WTC11 (cell line): Measurements from ENCODE around the gene ZFR. TPM values are rescaled to one million over a fixed set of nuclear protein-coding genes. Genes with fewer than 3 reads are reported as not detected.

Experiments used
- ATAC-seq: fragments of 200-7000 bp; cut with Tn5 transposase; 2 replicates; pipeline ENCODE4 v1.10.0; 2021; ENCODE audit warnings: mild to moderate bottlenecking, moderate library complexity
- CTCF ChIA-PET: fragments of 300-600 bp; sonication (Branson Sonifier 250); formaldehyde crosslinking; loops from one replicate; lab custom pipeline; 2021; ENCODE audit warnings: antibody characterized with exemption; lab: Charles Lee
- POLR2A ChIA-PET: fragments of 350-600 bp; sonication (Branson Sonifier 250); formaldehyde crosslinking; loops from one replicate; lab custom pipeline; 2021; ENCODE audit warnings: antibody characterized with exemption; lab: Charles Lee
- DNase-seq: peaks from one replicate; pipeline ENCODE4 v3.0.0; 2021; ENCODE audit warnings: low spot score
- H3K27ac Mint-ChIP-seq: 2 replicates; pipeline ENCODE4 v1.8.0; 2021; ENCODE audit warnings: mixed read lengths
- H3K27me3 Mint-ChIP-seq: 2 replicates; pipeline ENCODE4 v1.8.0; 2021; ENCODE audit warnings: low read depth, mild to moderate bottlenecking, moderate library complexity, mixed read lengths
- H3K36me3 Mint-ChIP-seq: 2 replicates; pipeline ENCODE4 v1.8.0; 2021; ENCODE audit warnings: mixed read lengths
- H3K4me1 Mint-ChIP-seq: 2 replicates; pipeline ENCODE4 v1.8.0; 2022; ENCODE audit warnings: mixed read lengths
- H3K4me3 Mint-ChIP-seq: 2 replicates; pipeline ENCODE4 v1.8.0; 2021; ENCODE audit warnings: mild to moderate bottlenecking, moderate library complexity, mixed read lengths
- H3K9me3 Mint-ChIP-seq: 2 replicates; pipeline ENCODE4 v1.8.0; 2021; ENCODE audit warnings: mixed read lengths
- CREM ChIP-seq: sonication (generic); formaldehyde crosslinking; IDR thresholded peaks from 2 replicates; pipeline ENCODE4 v1.8.1; 2022; ENCODE audit warnings: mild to moderate bottlenecking, missing genetic modification reagents, moderate library complexity
- KAT7 ChIP-seq: sonication (generic); formaldehyde crosslinking; IDR thresholded peaks from 2 replicates; pipeline ENCODE4 v1.8.1; 2023; ENCODE audit warnings: missing genetic modification reagents, mild to moderate bottlenecking, borderline replicate concordance
- NR1H2 ChIP-seq: sonication (generic); formaldehyde crosslinking; IDR thresholded peaks from 2 replicates; pipeline ENCODE4 v1.9.0; 2021; ENCODE audit warnings: mild to moderate bottlenecking, moderate library complexity, missing genetic modification reagents
- RELA ChIP-seq: sonication (generic); formaldehyde crosslinking; IDR thresholded peaks from 2 replicates; pipeline ENCODE4 v1.8.1; 2022; ENCODE audit warnings: missing genetic modification reagents, mild to moderate bottlenecking, borderline replicate concordance
- RORB ChIP-seq: fragments of 250-450 bp; sonication (Bioruptor Pico); IDR thresholded peaks from 2 replicates; pipeline ENCODE4 v1.9.0; 2021; ENCODE audit warnings: mild to moderate bottlenecking
- SMAD4 ChIP-seq: sonication (generic); formaldehyde crosslinking; IDR thresholded peaks from 2 replicates; pipeline ENCODE4 v1.8.0; 2022; ENCODE audit warnings: mild to moderate bottlenecking, missing genetic modification reagents
- SP1 ChIP-seq: sonication (generic); formaldehyde crosslinking; conservative IDR thresholded peaks from 2 replicates; pipeline ENCODE4 v1.8.1; 2022; ENCODE audit warnings: missing genetic modification reagents
- TEAD1 ChIP-seq: sonication (generic); formaldehyde crosslinking; IDR thresholded peaks from 2 replicates; pipeline ENCODE4 v1.8.0; 2022; ENCODE audit warnings: mild to moderate bottlenecking, missing genetic modification reagents
- total RNA-seq: library from RNA; stranded (reverse); gene quantifications from 3 replicates; pipeline ENCODE4 v1.2.3, GENCODE V29; 2021
- TF ChIP-seq, protein P1 (sequence below): sonication (generic); formaldehyde crosslinking; IDR thresholded peaks from 2 replicates; pipeline ENCODE4 v1.8.0; 2022; ENCODE audit warnings: mild to moderate bottlenecking, missing genetic modification reagents
- TF ChIP-seq, protein P2 (sequence below): fragments of 200-600 bp; IDR thresholded peaks from 2 replicates; pipeline ENCODE4 v1.8.0; 2022; ENCODE audit warnings: antibody characterized with exemption
- TF ChIP-seq, protein P3 (sequence below): sonication (generic); formaldehyde crosslinking; IDR thresholded peaks from 2 replicates; pipeline ENCODE4 v1.8.1; 2023; ENCODE audit warnings: mild to moderate bottlenecking, missing genetic modification reagents
- TF ChIP-seq, protein P4 (sequence below): sonication (generic); formaldehyde crosslinking; IDR thresholded peaks from 2 replicates; pipeline ENCODE4 v1.8.1; 2023; ENCODE audit warnings: mild to moderate bottlenecking, missing genetic modification reagents
- TF ChIP-seq, protein P5 (sequence below): sonication (generic); formaldehyde crosslinking; IDR thresholded peaks from 2 replicates; pipeline ENCODE4 v1.8.1; 2023; ENCODE audit warnings: mild to moderate bottlenecking, missing genetic modification reagents, moderate library complexity

The ZFR gene
- total RNA-seq, 1 experiment from 2014 or later: 64.5 TPM

DNA sequence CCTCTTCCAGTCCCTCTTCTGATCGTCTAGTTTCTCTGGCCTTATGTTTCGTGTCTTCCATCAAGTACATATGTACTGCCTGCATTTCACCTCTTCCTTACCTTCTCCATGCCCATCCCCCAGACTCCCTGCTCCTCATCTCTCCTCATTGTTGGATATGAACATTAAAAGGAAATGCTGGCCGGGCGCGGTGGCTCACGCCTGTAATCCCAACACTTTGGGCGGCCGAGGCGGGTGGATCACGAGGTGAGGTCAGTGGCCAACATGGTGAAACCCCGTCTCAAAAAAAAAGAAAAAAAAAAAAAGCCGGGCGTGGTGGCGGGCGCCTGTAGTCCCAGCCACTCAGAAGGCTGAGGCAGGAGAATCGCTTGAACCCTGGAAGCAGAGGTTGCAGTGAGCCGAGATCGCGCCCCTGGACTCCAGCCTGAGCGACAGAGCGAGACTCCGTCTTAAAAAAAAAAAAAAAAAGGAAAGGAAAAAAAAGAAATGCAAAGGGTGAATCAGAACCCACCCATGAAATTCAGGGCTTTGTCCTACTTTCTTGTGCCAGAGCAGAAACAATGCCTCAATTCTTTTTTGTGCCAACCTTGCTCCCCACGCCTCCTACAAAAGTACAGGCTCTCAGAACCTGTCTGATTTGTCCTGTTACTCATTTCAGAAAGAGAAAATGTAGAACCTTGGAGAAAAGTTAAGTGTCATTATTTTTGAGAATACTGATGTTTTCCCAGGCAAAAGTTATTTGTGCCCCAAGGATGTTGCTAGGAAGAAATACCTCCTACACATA lies 1.5 kb upstream of the ZFR start:
- TF ChIP-seq, protein P1, sequence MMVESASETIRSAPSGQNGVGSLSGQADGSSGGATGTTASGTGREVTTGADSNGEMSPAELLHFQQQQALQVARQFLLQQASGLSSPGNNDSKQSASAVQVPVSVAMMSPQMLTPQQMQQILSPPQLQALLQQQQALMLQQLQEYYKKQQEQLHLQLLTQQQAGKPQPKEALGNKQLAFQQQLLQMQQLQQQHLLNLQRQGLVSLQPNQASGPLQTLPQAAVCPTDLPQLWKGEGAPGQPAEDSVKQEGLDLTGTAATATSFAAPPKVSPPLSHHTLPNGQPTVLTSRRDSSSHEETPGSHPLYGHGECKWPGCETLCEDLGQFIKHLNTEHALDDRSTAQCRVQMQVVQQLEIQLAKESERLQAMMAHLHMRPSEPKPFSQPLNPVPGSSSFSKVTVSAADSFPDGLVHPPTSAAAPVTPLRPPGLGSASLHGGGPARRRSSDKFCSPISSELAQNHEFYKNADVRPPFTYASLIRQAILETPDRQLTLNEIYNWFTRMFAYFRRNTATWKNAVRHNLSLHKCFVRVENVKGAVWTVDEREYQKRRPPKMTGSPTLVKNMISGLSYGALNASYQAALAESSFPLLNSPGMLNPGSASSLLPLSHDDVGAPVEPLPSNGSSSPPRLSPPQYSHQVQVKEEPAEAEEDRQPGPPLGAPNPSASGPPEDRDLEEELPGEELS (CRISPR knock-in tag): no peak
- TF ChIP-seq TEAD1 (no peak), RELA (CRISPR knock-in tag) (no peak), NR1H2 (CRISPR knock-in tag) (no peak)
- TF ChIP-seq, protein P2, sequence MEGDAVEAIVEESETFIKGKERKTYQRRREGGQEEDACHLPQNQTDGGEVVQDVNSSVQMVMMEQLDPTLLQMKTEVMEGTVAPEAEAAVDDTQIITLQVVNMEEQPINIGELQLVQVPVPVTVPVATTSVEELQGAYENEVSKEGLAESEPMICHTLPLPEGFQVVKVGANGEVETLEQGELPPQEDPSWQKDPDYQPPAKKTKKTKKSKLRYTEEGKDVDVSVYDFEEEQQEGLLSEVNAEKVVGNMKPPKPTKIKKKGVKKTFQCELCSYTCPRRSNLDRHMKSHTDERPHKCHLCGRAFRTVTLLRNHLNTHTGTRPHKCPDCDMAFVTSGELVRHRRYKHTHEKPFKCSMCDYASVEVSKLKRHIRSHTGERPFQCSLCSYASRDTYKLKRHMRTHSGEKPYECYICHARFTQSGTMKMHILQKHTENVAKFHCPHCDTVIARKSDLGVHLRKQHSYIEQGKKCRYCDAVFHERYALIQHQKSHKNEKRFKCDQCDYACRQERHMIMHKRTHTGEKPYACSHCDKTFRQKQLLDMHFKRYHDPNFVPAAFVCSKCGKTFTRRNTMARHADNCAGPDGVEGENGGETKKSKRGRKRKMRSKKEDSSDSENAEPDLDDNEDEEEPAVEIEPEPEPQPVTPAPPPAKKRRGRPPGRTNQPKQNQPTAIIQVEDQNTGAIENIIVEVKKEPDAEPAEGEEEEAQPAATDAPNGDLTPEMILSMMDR: no peak
- peak overlapping the region; percentile 99 for H3K4me3 Mint-ChIP-seq

DNA sequence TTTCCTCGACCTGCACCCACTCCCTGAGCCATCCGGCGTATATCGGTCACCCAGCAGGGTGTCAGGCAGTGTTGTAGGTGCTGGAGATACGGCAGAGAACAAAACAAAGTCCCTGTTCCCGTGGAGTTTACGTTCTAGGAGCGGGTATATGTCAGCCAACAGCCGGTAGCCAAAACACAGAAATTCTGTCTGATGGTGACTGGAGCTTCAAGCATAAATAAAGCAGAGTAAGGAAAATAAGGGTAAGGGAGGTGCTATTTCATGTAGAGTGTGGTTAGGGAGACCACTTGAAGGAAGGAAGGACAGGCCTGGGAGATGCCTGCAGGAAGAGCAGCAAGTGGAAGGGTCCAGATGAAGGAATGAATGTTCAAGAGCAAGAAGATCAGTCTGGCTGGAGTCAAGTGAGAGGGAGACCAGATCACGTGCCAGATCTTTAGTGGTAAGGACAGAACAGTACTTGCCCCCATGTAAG lies 783 bp upstream of the ZFR start:
- Mint-ChIP-seq H3K27me3 (peaks cover 20% of the 10 kb centered on the region), H3K4me1 (peaks cover 35% of the 10 kb centered on the region), H3K4me3 (peak overlapping the region; percentile 99)
- no peak for DNase-seq
- CTCF ChIA-PET: no interaction called here
- ATAC-seq: no peak
- POLR2A ChIA-PET: interaction anchor here (0.5 to 0.7 kb wide), 3 partner anchors 44 to 140 kb away, joined by 3 to 6 read pairs (median 6); partner anchors contain the start of gene SUB1
- TF ChIP-seq, protein P3, sequence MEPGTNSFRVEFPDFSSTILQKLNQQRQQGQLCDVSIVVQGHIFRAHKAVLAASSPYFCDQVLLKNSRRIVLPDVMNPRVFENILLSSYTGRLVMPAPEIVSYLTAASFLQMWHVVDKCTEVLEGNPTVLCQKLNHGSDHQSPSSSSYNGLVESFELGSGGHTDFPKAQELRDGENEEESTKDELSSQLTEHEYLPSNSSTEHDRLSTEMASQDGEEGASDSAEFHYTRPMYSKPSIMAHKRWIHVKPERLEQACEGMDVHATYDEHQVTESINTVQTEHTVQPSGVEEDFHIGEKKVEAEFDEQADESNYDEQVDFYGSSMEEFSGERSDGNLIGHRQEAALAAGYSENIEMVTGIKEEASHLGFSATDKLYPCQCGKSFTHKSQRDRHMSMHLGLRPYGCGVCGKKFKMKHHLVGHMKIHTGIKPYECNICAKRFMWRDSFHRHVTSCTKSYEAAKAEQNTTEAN: no peak
- TF ChIP-seq, protein P4, sequence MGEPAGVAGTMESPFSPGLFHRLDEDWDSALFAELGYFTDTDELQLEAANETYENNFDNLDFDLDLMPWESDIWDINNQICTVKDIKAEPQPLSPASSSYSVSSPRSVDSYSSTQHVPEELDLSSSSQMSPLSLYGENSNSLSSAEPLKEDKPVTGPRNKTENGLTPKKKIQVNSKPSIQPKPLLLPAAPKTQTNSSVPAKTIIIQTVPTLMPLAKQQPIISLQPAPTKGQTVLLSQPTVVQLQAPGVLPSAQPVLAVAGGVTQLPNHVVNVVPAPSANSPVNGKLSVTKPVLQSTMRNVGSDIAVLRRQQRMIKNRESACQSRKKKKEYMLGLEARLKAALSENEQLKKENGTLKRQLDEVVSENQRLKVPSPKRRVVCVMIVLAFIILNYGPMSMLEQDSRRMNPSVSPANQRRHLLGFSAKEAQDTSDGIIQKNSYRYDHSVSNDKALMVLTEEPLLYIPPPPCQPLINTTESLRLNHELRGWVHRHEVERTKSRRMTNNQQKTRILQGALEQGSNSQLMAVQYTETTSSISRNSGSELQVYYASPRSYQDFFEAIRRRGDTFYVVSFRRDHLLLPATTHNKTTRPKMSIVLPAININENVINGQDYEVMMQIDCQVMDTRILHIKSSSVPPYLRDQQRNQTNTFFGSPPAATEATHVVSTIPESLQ (CRISPR knock-in tag): no peak
- TF ChIP-seq, protein P5, sequence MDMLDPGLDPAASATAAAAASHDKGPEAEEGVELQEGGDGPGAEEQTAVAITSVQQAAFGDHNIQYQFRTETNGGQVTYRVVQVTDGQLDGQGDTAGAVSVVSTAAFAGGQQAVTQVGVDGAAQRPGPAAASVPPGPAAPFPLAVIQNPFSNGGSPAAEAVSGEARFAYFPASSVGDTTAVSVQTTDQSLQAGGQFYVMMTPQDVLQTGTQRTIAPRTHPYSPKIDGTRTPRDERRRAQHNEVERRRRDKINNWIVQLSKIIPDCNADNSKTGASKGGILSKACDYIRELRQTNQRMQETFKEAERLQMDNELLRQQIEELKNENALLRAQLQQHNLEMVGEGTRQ (CRISPR knock-in tag): 0 out of 2 replicates have a peak, but pooled peaks have one; percentile 28
- TF ChIP-seq, all 79 proteins: peak for 1
- Mint-ChIP-seq H3K9me3 (no peaks in the 10 kb centered on the region), H3K36me3 (peaks cover 7% of the 10 kb centered on the region; the same call in 1 of the 2 replicates), H3K27ac (no peak overlapping the region)

More for the DNA sequence above, 1.5 kb upstream of the ZFR start:
- ChIA-PET CTCF (no interaction called here), POLR2A (no interaction called here)
- no peak overlapping the region for H3K27ac Mint-ChIP-seq
- ATAC-seq: no peak
- no peaks in the 10 kb centered on the region for H3K9me3 Mint-ChIP-seq
- peaks cover 20% of the 10 kb centered on the region for H3K27me3 Mint-ChIP-seq
- no peak for DNase-seq
- peaks cover 35% of the 10 kb centered on the region for H3K4me1 Mint-ChIP-seq
- peaks cover 7% of the 10 kb centered on the region; the same call in 1 of the 2 replicates for H3K36me3 Mint-ChIP-seq

DNA sequence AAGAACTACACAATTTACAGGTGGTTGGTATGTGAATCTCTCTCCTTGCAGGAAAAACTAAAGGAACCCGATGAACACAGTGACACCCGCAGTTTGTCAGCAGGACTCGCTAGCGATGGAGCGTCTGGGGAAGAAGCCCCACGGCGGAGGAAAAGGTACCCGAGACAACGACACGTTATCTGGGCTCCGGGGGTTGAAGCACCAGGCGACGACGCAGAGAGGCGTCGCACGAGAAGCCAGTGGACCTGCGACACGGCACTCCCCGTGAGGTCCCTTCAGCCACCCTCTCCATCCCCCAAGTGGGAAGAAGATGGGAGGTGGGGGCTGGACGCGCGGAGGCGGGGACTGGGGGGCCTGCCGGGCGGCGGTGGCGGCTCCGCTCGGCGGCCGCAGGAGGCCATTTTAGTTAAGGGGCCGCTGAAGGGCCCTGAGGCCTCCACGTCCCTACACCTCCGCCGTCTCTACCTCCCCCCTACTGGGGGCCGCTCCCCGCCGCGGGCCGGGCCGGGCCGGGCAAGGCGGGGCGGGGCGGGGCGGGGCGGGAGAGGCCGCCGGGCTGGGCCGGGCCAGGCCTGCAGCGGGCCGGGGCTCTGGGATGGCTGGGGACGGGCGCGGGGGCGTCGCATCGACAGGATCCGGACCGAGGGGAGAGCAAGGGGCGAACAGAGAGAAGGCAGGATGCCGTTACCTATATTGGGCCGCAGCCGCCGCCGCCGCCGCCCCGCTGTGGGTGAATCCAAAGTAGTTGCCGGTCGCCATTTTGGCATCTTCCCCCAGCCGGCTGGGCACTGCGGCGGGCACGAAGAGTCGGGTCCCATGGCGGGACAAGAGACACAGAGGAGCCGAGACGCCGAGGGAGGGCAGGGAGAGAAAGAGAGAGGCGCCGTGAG lies 754 bp downstream of the ZFR start:
- ATAC-seq: peak; percentile 55
- no peak for TF ChIP-seq RORB
- TF ChIP-seq SP1 (CRISPR knock-in tag): peak; percentile 59
- peak; percentile 33; the same call in 1 of the 2 replicates for TF ChIP-seq KAT7 (CRISPR knock-in tag)
- TF ChIP-seq CREM (CRISPR knock-in tag): peak; percentile 53; the same call in 1 of the 2 replicates
- TF ChIP-seq SMAD4 (CRISPR knock-in tag): 0 out of 2 replicates have a peak, but pooled peaks have one; percentile 45
- TF ChIP-seq, all 79 proteins: peak for 4
- peaks cover 20% of the 10 kb centered on the region for H3K27me3 Mint-ChIP-seq
- peaks cover 47% of the 10 kb centered on the region for H3K4me1 Mint-ChIP-seq
- peaks cover 7% of the 10 kb centered on the region; the same call in 1 of the 2 replicates for H3K36me3 Mint-ChIP-seq
- CTCF ChIA-PET: interaction anchor here (0.9 kb wide), 1 partner anchor 114 kb away, joined by 3 read pairs; no protein-coding TSS in a partner anchor
- POLR2A ChIA-PET: no interaction called here
- peak overlapping the region; percentile 99 for H3K4me3 Mint-ChIP-seq
- peak; percentile 62 for DNase-seq
- no peaks in the 10 kb centered on the region for H3K9me3 Mint-ChIP-seq
- H3K27ac Mint-ChIP-seq: peak overlapping the region; percentile 28; the same call in 1 of the 2 replicates
